NCI-H2107 treated with DMSO at 0.1 percent for 48 hours (cell line): ENCODE data around the gene GSTA1.
"Not testable (repeated sequence)": the region's sequence is repeated elsewhere in the genome, so short reads cannot be mapped to it uniquely, and the experiment has no call there.

Source experiments
- DNase-seq: peaks from one replicate; lab custom pipeline; 2025; ENCODE audit not compliant: unreplicated experiment; lab: John Stamatoyannopoulos, UW

The GSTA1 gene

DNA sequence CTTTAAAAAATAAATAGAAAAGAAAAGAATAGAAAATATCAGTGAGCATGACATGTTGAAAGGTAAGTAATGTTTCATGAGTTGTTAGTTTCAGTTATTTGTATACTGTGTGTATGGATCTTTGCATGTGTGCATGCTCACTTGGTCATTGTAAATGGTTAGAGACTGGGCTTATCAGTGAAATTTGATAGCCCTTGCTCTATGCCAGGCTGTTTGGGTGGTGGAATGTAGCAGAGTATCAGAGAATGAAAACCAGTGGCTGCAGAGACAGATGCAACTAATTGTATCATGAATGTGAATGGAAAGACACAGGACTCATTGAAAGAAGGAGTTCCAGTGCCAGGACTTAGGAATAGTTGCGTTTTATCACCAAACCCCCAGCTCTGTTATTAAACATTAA, 44.5 kb downstream of the GSTA1 start:
- no peak for DNase-seq

DNA sequence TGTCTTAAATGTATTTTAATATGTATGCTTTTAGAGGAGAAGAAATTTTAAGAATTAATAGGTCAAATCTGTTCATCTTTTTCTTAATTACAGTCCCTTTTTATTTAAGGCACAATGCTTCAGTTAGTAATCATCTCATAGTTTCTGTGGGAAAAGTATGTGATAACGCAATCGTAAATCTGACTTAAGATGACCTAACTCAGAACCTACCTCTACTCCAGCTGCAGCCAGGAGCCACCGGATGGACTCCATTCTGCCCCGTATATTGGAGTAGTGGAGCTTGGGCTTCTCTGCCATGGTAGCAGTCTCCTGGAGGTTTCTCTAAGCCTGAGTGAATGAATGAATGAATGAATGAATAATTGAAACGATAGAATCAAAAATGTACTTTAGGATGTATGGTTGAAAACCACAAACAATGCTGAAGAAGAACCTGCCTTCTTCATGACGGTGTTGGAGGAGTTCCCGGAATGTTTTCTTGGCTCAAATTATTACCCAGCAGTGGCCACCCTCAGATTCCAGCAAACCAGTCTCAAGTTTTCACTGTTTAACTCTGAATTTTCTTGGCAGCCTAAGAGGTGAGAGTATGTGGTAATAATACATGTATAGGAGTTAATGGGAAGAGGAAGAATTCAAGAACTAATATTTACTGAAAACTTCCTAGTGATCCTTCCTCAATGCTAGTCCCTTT, 45.8 kb downstream of the GSTA1 start:
- DNase-seq = not testable (repeated sequence)

DNA sequence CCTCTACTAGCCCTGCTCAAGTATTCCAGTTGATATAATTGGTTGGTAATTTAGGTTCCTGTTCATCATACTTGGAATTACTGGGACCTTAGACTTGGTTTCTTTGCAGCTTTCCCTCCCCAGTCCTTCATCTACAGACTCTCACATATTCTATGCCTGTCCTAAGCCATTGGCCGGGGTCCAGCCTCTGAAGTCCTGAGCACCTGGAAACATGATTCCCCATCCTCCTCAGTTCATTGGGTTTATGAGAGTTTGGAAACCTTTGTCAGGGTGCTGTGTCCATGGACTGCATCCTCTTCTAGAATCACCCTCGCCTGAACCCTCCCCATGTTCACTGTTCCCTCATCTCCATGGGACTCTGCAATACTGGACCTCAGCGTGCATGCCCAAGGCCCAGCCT, 49.2 kb downstream of the GSTA1 start:
- DNase-seq = no peak

DNA sequence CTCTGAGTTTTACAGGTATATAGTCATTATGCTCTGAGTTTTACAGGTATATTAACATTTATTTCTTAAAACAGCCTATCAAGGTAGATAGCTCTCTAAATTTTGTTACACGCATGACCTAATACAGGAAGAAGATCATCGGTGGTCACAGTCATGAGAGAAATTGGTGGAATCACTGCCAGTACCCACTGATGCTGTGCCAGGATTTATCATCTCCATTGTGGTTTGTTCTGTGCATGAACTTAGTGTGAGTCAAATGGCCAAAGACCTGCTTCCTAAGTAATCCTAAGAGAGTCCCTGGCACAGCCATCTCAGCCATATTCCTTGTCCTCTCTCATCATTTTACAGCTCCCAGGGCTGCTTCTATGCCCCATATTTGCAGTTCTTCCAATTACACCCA, 50.5 kb downstream of the GSTA1 start:
- DNase-seq = not testable (repeated sequence)

DNA sequence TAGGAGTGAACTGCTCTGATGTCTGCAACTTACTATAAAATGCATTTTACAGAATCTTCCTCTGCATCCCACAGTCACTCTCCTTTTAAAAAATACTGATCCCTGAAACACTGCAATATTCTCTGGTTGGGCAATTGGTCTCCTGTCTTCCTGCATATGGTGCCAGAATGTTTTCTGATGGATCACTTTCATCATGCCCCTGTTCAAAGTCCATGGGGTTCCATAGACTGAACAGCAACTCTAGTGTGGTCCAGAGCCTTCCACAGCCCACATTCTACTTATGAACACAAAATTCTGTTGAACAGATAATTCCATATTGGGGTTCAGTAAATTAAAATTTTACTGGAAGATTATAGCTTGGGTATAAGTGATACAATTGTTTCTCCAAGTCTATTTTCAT, 51.3 kb downstream of the GSTA1 start:
- no peak for DNase-seq

DNA sequence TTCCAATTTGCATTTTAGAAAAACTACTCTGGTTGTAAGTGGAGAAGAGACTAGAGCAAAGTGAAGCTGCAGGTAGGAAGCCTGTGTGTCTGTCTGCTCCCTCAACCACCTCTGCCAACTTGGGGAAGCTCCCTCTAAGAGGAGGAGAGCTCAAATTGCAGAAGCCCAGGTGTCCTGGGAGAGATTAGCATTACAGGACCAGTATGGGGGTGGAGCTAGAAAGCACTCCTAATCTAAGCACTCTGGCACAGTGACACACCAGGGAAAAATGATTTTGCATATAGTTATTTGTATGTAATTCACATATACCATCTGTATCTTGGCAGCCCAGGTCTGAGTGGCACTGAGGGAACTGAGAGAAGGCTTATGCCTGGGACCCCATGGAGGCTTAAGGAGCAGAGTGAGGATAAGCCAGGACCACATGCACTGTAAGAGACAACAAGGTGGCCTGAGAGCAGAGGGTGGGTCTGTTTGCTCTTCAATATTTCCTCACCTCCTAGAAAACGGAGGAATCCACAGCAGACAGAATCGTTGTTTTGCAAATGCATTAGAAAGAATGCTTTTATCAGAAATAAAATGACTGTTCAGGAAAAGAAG, 54.0 kb downstream of the GSTA1 start:
- DNase-seq = peak; percentile 44

DNA sequence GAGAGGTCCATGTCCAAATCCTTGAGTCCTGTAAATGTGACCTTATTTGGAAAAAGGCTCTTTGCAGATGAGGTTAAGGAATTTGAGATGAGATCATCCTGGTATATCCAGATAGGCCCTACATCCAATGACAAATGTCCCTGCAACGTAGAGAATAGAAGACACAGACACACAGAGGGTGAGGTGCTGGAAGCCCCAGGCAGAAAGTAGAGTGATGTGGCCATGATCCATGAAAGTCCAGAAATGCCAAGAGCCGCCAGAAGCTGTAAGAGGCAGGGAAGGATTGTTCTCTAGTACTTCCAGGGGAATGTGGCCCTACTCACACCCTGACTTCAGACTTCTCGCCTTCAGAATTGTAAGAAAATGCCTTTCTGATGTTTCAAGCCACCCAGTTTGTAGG, 56.3 kb downstream of the GSTA1 start:
- not testable (repeated sequence) for DNase-seq

DNA sequence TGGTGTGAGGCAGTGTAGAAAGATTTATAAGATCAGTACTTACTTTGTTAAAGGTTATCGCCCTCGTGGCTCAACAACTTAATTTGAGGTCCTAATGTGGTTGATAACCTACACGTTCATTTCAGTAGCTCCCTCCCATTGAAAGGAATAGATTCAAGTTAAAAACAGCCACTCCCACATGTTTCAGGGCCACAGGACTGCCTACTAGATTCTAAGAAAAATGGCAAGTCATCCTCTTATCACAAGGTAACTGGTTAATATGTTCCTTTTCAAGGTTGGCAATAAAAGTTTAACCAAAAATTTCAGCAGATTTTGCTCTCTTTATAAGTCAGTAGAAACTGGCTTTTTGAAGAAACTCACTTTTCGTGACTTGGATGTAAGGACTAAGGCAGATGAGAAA, 57.4 kb downstream of the GSTA1 start:
- DNase-seq = no peak

DNA sequence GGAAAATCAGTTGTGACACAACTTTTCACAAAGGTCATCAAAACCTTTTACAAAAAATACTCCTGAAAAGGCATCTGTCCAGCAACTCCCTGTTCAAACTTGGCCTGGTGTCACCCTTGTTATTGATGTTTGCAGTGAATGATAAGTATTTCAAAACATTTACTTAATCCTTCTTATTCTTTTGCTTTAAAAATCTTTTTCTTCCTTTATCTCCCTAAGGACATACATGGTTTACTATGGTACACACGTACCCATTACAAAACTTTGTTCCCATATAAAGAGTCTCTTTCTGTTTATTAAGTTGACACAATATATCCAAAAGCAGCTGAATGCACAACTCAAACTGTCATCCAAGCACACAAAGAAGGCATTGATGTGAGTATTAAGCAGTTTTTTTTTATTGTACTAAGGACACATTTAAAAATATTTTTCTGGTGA, 57.8 kb downstream of the GSTA1 start:
- no peak for DNase-seq

DNA sequence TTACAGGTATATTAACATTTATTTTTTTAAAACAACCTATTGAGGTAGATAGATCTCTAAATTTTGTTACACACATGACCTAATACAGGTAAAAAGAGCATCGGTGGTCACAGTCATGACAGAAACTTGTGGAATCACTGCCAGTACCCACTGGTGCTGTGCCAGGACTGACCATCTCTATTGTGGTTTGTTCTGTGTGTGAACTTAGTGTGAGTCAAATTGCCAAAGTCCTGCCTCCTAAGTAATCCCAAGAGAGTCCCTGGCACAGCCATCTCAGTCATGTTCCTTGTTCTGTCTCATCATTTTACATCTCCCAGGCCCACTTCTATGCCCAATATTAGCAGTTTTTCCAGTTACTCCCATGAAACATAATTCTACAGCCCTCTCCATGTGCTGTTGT, 61.7 kb downstream of the GSTA1 start:
- DNase-seq = no peak
